Cardiac muscle cell (in vitro differentiated cells and primary cell): ENCODE measurements around the gene CNTFR. TPM values are rescaled to one million over a fixed set of nuclear protein-coding genes. Genes with fewer than 3 reads are reported as not detected.

Source experiments
- DNase-seq, 2 donors: peaks; one replicate each; pipeline versions ENCODE4 v3.0.0 to v3.0.0-alpha.2; 2010 to 2017; ENCODE audit warnings: low read depth in 1 of 2, low spot score in 1 of 2
- H3K27ac ChIP-seq: fragments of 200-600 bp; sonication (generic); 2 replicates; pipeline ENCODE4 v1.5.1; 2016
- H3K27me3 ChIP-seq: fragments of 200-600 bp; sonication (generic); 2 replicates; pipeline ENCODE4 v1.6.0; 2016; ENCODE audit warnings: control low read depth
- H3K36me3 ChIP-seq: fragments of 200-600 bp; sonication (generic); 2 replicates; pipeline ENCODE4 v1.5.1; 2016; ENCODE audit warnings: control low read depth
- H3K4me1 ChIP-seq: fragments of 200-600 bp; sonication (generic); 2 replicates; pipeline ENCODE4 v1.8.1; 2017; ENCODE audit warnings: low read depth, mild to moderate bottlenecking, mixed run types
- H3K4me3 ChIP-seq: fragments of 200-600 bp; sonication (generic); 2 replicates; pipeline ENCODE4 v1.5.1; 2016; ENCODE audit warnings: mild to moderate bottlenecking
- H3K9me3 ChIP-seq: fragments of 200-600 bp; sonication (generic); 2 replicates; pipeline ENCODE4 v1.5.1; 2017; ENCODE audit warnings: low read depth, mild to moderate bottlenecking, control low read depth
- polyA plus RNA-seq: library from polyadenylated mRNA; unstranded; fragments of >200 nt; fragmentation: Nextera tagmentation; extraction: Ambion mirVana; gene quantifications from 2 replicates; pipeline ENCODE4 v1.2.1, GENCODE V29; 2016
- total RNA-seq: library from RNA; depleted of rRNA; stranded (reverse); fragments of >200 nt; gene quantifications from 2 replicates; pipeline ENCODE4 v1.2.3, GENCODE V29; 2016
- TF ChIP-seq, protein P1 (sequence below): IDR thresholded peaks from 2 replicates; pipeline ENCODE4 v1.5.1; 2012; ENCODE audit warnings: low read depth, mild to moderate bottlenecking, low read length

Gene CNTFR
- total and polyA plus RNA-seq, 2 experiments from 2014 or later: 15.5 to 29.8 TPM

DNA sequence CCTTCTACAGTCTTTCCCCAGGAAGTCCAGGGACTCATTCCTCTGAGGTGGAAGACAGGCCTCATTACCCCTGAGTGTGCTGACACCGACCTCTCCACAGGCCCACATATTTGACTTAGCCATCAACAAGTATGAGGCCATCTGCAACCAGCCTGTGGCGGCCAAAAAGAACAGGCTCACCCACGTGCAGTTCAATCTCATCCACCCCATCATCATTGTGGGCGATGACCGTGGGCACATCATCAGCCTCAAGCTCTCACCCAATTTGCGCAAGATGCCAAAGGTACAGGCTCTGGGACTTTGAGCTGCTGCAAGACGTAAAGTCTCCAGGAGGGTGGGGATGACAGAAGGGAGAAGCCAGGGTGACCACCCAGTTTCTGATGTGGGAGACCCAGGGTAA is 72.3 kb downstream of the CNTFR start:
- no peaks in the 10 kb centered on the region for H3K36me3 ChIP-seq
- H3K27ac ChIP-seq: no peak overlapping the region
- peaks cover 12% of the 10 kb centered on the region for H3K27me3 ChIP-seq
- peaks cover 17% of the 10 kb centered on the region for H3K4me1 ChIP-seq
- no peaks in the 10 kb centered on the region for H3K9me3 ChIP-seq
- no peak for DNase-seq
- TF ChIP-seq, protein P1, sequence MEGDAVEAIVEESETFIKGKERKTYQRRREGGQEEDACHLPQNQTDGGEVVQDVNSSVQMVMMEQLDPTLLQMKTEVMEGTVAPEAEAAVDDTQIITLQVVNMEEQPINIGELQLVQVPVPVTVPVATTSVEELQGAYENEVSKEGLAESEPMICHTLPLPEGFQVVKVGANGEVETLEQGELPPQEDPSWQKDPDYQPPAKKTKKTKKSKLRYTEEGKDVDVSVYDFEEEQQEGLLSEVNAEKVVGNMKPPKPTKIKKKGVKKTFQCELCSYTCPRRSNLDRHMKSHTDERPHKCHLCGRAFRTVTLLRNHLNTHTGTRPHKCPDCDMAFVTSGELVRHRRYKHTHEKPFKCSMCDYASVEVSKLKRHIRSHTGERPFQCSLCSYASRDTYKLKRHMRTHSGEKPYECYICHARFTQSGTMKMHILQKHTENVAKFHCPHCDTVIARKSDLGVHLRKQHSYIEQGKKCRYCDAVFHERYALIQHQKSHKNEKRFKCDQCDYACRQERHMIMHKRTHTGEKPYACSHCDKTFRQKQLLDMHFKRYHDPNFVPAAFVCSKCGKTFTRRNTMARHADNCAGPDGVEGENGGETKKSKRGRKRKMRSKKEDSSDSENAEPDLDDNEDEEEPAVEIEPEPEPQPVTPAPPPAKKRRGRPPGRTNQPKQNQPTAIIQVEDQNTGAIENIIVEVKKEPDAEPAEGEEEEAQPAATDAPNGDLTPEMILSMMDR: no peak
- no peak overlapping the region for H3K4me3 ChIP-seq

DNA sequence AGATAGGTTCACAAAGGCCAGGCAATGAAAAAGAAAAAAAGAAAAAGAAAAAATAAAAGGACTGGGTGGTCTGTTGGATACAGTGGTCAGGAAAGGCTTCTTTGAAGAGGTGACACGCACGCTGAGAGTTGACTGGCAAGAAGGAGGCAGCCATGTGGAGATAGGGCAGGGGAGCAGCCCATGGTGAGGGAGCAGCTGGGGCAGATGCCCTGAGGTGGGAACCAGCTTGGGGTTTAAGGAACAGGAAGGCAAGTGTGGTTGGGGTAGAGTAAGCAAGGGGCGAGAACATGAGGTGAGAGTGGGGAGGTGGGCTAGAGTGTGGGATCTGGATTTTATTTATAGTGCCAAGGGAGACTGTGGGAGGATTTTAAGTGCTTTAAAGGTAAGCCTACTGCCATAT is 73.6 kb downstream of the CNTFR start:
- DNase-seq: no peak
- Histone ChIP-seq H3K36me3 (no peaks in the 10 kb centered on the region), H3K4me3 (no peak overlapping the region), H3K27me3 (no peaks in the 10 kb centered on the region), H3K9me3 (no peaks in the 10 kb centered on the region), H3K4me1 (peaks cover 17% of the 10 kb centered on the region), H3K27ac (no peak overlapping the region)
- TF ChIP-seq, protein P1: no peak

DNA sequence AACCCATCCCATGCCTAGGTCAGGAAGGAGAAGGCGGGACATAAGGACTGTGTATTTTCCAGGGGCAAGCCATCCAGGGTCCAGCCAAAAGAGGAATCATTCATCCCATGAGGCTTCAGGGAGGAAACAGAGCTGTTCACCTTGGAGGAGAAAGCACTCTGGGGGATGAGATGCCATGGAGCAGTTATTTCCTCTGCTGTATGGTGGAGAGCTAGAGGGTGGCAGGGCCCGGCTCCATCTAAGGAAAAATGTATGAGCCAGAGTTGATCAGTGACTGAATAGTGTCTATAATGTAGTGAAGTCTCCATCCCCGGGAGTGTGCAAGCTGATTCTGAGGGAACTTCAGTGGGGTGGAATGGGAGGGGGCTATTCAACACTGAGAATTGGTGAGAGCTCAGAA is 74.7 kb downstream of the CNTFR start:
- Histone ChIP-seq H3K4me1 (peaks cover 25% of the 10 kb centered on the region), H3K36me3 (no peaks in the 10 kb centered on the region), H3K4me3 (no peak overlapping the region), H3K27me3 (no peaks in the 10 kb centered on the region), H3K27ac (no peak overlapping the region), H3K9me3 (no peaks in the 10 kb centered on the region)
- no peak for DNase-seq
- TF ChIP-seq, protein P1: no peak

DNA sequence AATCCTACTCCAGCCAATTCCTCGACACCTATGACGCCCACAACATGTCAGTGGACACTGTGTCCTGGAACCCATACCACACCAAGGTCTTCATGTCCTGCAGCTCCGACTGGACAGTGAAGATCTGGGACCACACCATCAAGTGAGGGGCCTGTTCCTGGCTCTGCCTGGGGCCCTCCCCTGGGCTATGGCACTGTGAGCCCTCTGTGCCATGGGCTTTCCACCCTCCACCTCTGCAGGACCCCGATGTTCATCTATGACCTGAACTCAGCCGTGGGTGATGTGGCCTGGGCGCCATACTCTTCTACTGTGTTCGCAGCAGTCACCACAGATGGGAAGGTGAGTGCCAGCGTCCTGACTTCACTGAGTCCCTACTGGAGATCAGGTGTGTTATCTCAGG is 75.1 kb downstream of the CNTFR start:
- Histone ChIP-seq H3K4me3 (no peak overlapping the region), H3K27ac (no peak overlapping the region), H3K4me1 (peaks cover 25% of the 10 kb centered on the region), H3K9me3 (no peaks in the 10 kb centered on the region), H3K36me3 (no peaks in the 10 kb centered on the region), H3K27me3 (no peaks in the 10 kb centered on the region)
- no peak for DNase-seq
- TF ChIP-seq, protein P1: no peak

DNA sequence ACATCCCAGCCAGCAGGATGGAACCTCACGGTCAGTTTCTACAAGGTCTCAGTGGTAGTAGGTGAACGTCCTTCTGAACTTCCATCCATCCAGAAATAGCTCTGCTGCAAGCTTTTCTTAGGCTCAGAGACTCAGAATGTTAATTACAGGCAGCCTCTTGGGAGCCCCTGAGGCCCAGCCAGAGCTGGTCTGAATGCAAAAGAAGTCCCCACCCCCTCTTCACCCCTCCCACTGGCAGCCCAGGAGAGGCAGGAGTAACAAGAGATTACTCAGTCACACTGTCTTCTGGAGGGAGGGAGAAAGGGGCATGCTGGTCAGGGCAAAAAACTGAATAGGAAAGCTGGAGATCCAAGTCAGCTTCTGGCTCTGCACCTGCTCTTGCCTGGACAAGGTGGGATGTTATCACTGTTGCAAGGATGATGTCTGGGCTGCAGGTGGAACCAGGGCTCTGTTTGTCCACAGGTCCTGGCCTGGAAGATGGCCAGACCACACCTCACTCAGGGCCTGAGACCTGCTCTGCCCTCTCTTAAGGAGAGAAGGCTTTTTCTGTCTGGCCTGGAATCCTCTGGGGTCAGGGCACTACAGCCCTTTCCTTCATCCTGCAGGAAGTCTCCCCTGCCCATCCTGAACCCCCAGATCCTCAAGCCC is 75.8 kb downstream of the CNTFR start:
- Histone ChIP-seq H3K4me1 (peaks cover 25% of the 10 kb centered on the region), H3K36me3 (no peaks in the 10 kb centered on the region), H3K9me3 (no peaks in the 10 kb centered on the region), H3K27me3 (no peaks in the 10 kb centered on the region), H3K27ac (peak overlapping the region; percentile 44), H3K4me3 (no peak overlapping the region)
- TF ChIP-seq, protein P1: no peak
- DNase-seq: peak; percentile 18 to 79
